ENCODE results near the gene HAGHL. TPM values are rescaled to one million over a fixed set of nuclear protein-coding genes. Genes with fewer than 3 reads are reported as not detected.

Gene HAGHL
- total RNA-seq, 2 donors from 2014 or later, result 6.4 to 8.1 TPM

- no peak for ATAC-seq (ENCODE audit: insufficient number of reproducible peaks, low FRiP score, low read depth)
- peak overlapping the region; percentile 87 for H3K4me3 ChIP-seq
Observed at GRCh38 chr16:682493-683395, 44.2 kb upstream of the HAGHL start.

DNA sequence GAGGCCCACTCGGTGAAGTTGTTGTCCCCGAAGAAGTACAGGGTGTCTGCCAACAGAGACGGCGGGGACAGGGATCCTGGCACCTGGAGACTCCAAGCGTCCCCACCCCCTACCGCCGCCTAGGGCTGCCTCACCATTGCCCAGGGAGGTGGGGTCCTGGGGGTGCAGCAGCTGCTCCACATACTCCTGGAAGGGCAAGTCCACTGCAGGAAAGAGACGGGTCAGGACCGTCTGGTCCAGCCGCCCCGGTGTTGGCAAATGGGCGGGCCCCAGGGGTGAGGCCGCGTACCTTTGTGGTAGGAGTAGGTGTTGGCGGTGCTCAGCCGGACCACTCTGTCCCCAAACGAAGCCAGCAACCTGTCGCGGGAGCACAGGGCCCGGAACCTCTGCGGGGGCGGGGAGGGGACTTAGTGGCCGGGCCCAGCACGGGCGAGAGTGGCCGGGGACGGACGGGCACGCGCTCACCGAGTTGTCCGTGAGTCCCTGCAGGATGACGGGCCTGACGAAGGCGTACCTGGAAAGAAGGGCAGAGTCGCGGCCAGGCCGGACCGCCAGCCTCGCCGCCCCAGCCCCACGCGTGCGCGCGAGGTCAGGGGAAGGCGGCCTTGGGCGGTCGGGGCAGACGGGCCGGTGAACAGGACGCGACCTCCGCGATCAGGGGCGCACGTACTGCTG, 43.4 kb upstream of the HAGHL start:
- Histone ChIP-seq H3K4me1 (ENCODE audit: control insufficient read depth in 1 of 2, low read depth in 2 of 2) (peaks cover 33 to 52% of the 10 kb centered on the region in 2 donors), H3K27ac (no peak overlapping the region), H3K27me3 (replicated peaks; ENCODE audit: insufficient read depth) (no peaks in the 10 kb centered on the region), H3K9me3 (no peaks in the 10 kb centered on the region), H3K4me3 (peak overlapping the region; percentile 87), H3K36me3 (peaks cover 25% of the 10 kb centered on the region)
- ATAC-seq (ENCODE audit: insufficient number of reproducible peaks, low FRiP score, low read depth) (no peak), DNase-seq (ENCODE audit: low spot score) (no peak)
- TF ChIP-seq, protein P1, sequence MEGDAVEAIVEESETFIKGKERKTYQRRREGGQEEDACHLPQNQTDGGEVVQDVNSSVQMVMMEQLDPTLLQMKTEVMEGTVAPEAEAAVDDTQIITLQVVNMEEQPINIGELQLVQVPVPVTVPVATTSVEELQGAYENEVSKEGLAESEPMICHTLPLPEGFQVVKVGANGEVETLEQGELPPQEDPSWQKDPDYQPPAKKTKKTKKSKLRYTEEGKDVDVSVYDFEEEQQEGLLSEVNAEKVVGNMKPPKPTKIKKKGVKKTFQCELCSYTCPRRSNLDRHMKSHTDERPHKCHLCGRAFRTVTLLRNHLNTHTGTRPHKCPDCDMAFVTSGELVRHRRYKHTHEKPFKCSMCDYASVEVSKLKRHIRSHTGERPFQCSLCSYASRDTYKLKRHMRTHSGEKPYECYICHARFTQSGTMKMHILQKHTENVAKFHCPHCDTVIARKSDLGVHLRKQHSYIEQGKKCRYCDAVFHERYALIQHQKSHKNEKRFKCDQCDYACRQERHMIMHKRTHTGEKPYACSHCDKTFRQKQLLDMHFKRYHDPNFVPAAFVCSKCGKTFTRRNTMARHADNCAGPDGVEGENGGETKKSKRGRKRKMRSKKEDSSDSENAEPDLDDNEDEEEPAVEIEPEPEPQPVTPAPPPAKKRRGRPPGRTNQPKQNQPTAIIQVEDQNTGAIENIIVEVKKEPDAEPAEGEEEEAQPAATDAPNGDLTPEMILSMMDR (IDR thresholded peaks at IDR 0.05), result no peak

More at GRCh38 chr16:682493-683395, 44.2 kb upstream of the HAGHL start:
- Histone ChIP-seq H3K27me3 (replicated peaks; ENCODE audit: insufficient read depth) (no peaks in the 10 kb centered on the region), H3K4me1 (ENCODE audit: control insufficient read depth in 1 of 2, low read depth in 2 of 2) (peaks cover 33 to 50% of the 10 kb centered on the region in 2 donors), H3K36me3 (peaks cover 25% of the 10 kb centered on the region), H3K27ac (no peak overlapping the region), H3K9me3 (no peaks in the 10 kb centered on the region)
- TF ChIP-seq, protein P1 (IDR thresholded peaks at IDR 0.05), result no peak
- no peak for DNase-seq (ENCODE audit: low spot score)

GRCh38 chr16:684071-684794, 42.7 kb upstream of the HAGHL start, which contains the start of gene JMJD8:
Gene JMJD8, minus strand, starts transcription at chr16:684334. Its CDS starts 15 bp downstream, at chr16:684319.
- Histone ChIP-seq H3K4me1 (ENCODE audit: control insufficient read depth in 1 of 2, low read depth in 2 of 2) (peaks cover 34 to 55% of the 10 kb centered on the region in 2 donors), H3K36me3 (peaks cover 25% of the 10 kb centered on the region), H3K4me3 (peak within 1 kb of the TSS; percentile 87), H3K27me3 (replicated peaks; ENCODE audit: insufficient read depth) (no peaks in the 10 kb centered on the region), H3K9me3 (no peaks in the 10 kb centered on the region), H3K27ac (peak within 1 kb of the TSS; percentile 73 to 79)
- ATAC-seq (ENCODE audit: insufficient number of reproducible peaks, low FRiP score, low read depth), result peak; percentile 57
- TF ChIP-seq, protein P1 (IDR thresholded peaks at IDR 0.05), result no peak
- peak; percentile 85 for DNase-seq (ENCODE audit: low spot score)

DNA sequence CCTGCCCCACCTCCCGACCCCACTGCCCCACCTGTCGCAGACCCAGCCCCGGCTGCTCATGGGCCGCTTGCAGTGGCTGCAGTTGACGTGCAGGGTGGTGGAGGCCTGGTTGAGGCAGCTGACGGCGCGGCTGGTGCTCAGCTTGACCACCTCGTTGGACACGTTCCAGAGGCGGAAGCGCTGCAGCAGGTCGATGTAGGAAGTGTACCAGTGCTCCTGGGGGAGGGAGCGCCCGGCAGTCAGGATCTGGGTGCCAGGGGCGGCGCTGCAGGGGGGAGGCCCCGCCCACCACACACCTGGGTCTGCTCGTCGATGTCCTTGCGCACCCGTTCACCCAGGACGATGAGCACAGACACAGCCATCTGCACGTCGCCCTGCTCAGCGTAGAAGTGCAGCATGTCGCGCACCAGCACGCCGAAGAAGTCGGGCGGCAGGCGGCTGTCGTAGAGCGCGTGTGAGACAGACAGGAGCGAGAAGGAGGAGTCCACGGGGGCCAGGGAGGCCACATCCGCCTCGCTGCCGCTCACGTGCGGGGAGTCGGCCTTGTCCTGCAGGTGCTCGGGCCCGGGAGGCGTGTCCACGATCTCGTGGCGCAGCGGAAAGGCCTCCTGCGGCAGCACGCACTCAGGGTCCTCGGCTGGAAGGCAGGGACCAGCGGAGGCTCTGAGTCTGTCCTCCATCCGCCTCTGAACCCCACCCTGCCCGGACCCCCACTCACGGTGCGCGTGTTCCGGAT, 41.8 kb upstream of the HAGHL start:
- H3K9me3 ChIP-seq, result no peaks in the 10 kb centered on the region
- H3K27ac ChIP-seq, result no peak overlapping the region
- TF ChIP-seq, protein P1 (IDR thresholded peaks at IDR 0.05), result no peak
- H3K4me1 ChIP-seq (ENCODE audit: control insufficient read depth in 1 of 2, low read depth in 2 of 2), result peaks cover 39 to 57% of the 10 kb centered on the region in 2 donors
- peaks cover 25% of the 10 kb centered on the region for H3K36me3 ChIP-seq
- H3K4me3 ChIP-seq, result peak overlapping the region; percentile 87
- DNase-seq (ENCODE audit: low spot score), result no peak
- no peaks in the 10 kb centered on the region for H3K27me3 ChIP-seq (replicated peaks; ENCODE audit: insufficient read depth)
- no peak for ATAC-seq (ENCODE audit: insufficient number of reproducible peaks, low FRiP score, low read depth)

Measured in thoracic aorta (tissue), 2 donors.